Testis (tissue), 3 donors: ENCODE data around the gene DLG2. TPM values are rescaled to one million over a fixed set of nuclear protein-coding genes. Genes with fewer than 3 reads are reported as not detected.
"Not testable (repeated sequence)": the region's sequence is repeated elsewhere in the genome, so short reads cannot be mapped to it uniquely, and the experiment has no call there.

Source experiments
- DNase-seq: peaks from one replicate; pipeline ENCODE4 v3.0.0-alpha.2; 2019
- H3K27ac ChIP-seq, 2 donors: fragments of 200-600 bp; sonication (generic); one replicate each; pipeline ENCODE4 v1.5.1; 2019
- H3K27me3 ChIP-seq: fragments of 200-600 bp; sonication (generic); one replicate; pipeline ENCODE4 v1.5.1; 2019
- H3K36me3 ChIP-seq: fragments of 200-600 bp; sonication (generic); one replicate; pipeline ENCODE4 v1.5.1; 2017; ENCODE audit warnings: low read depth; ENCODE audit errors: missing control alignments
- H3K4me1 ChIP-seq: fragments of 200-600 bp; sonication (generic); one replicate; pipeline ENCODE4 v1.5.1; 2019
- H3K4me3 ChIP-seq, 2 donors: fragments of 200-600 bp; sonication (generic); one replicate each; pipeline ENCODE4 v1.5.1; 2017 to 2019
- H3K9me3 ChIP-seq: fragments of 200-600 bp; sonication (generic); one replicate; pipeline ENCODE4 v1.5.1; 2017
- POLR2A ChIP-seq: fragments of 450-650 bp; IDR thresholded peaks from one replicate; pipeline ENCODE4 v1.6.1; 2017; ENCODE audit warnings: antibody characterized with exemption, mild to moderate bottlenecking, moderate library complexity
- WGBS, 2 donors: methylation state at CpG; one replicate each; pipeline ENCODE4 v1.1.5; 2018; 5-methylcytosine and 5-hydroxymethylcytosine counted together
- intact Hi-C: fragments of 100-400 bp; cut with DNase I; formaldehyde crosslinking; loops from one replicate; pipeline ENCODE4 v1.15.1; 2023; ENCODE audit warnings: low total_unique reads
- polyA plus RNA-seq: library from polyadenylated mRNA; stranded (reverse); fragments of 350-450 nt; fragmentation: Illumina TruSeq; extraction: RNeasy Lipid Tissue Mini Kit (QIAGEN cat#74804); gene quantifications from one replicate; pipeline ENCODE4 v1.2.3, GENCODE V29; 2014; ENCODE audit warnings: low read depth, low replicate concordance; ENCODE audit not compliant: insufficient read depth
- total RNA-seq, 2 donors: library from RNA; depleted of rRNA; stranded (reverse); fragments of >200 nt; gene quantifications; one replicate each; pipeline ENCODE4 v1.2.3, GENCODE V29; 2016
- TF ChIP-seq, protein P1 (sequence below), 3 experiments: fragments of 450-650 bp in 2 of 3; fragments of 200-600 bp in 1 of 3; sonication (generic) in 1 of 3; IDR thresholded peaks; one replicate each; pipeline ENCODE4 v1.5.1; 2016 to 2019; ENCODE audit warnings: antibody characterized with exemption in 3 of 3, mild to moderate bottlenecking in 2 of 3, moderate library complexity in 1 of 3

DLG2 gene
- total and polyA plus RNA-seq, 3 donors from 2014 or later: 13.8 to 23.0 (median 14.1) TPM

DNA sequence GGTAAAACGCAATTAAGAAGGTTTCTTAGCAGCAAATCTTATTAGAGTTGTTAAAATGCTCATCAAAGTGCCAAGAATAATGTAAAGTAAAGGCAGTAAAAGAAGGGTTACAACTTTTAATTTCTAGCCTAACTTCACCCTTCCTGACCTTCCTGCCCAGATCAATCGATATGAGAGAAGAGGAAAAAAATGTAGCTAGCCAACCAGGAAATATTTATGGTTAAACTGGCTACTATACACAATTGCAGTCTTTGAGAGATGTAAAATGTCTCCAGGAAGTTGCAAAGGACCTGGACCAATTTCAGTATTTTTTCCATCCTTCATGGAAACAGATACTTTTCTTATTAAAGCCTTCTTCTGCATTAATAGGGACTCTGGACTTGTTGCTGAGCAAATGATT, 2199.2 kb downstream of the DLG2 start:
- H3K4me3 ChIP-seq: no peak overlapping the region
- no peak overlapping the region for H3K27ac ChIP-seq
- DNase-seq: no peak
- H3K36me3 ChIP-seq: no peaks in the 10 kb centered on the region
- no peaks in the 10 kb centered on the region for H3K4me1 ChIP-seq
- 56 to 64% methylated on average over 2 of the region's 2 CpGs for WGBS, 2 donors
- no peaks in the 10 kb centered on the region for H3K9me3 ChIP-seq
- intact Hi-C loops: no loop called here
- H3K27me3 ChIP-seq: no peaks in the 10 kb centered on the region
- TF ChIP-seq, protein P1, sequence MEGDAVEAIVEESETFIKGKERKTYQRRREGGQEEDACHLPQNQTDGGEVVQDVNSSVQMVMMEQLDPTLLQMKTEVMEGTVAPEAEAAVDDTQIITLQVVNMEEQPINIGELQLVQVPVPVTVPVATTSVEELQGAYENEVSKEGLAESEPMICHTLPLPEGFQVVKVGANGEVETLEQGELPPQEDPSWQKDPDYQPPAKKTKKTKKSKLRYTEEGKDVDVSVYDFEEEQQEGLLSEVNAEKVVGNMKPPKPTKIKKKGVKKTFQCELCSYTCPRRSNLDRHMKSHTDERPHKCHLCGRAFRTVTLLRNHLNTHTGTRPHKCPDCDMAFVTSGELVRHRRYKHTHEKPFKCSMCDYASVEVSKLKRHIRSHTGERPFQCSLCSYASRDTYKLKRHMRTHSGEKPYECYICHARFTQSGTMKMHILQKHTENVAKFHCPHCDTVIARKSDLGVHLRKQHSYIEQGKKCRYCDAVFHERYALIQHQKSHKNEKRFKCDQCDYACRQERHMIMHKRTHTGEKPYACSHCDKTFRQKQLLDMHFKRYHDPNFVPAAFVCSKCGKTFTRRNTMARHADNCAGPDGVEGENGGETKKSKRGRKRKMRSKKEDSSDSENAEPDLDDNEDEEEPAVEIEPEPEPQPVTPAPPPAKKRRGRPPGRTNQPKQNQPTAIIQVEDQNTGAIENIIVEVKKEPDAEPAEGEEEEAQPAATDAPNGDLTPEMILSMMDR (IDR thresholded peaks at IDR 0.05): no peak
- TF ChIP-seq POLR2A: no peak

DNA sequence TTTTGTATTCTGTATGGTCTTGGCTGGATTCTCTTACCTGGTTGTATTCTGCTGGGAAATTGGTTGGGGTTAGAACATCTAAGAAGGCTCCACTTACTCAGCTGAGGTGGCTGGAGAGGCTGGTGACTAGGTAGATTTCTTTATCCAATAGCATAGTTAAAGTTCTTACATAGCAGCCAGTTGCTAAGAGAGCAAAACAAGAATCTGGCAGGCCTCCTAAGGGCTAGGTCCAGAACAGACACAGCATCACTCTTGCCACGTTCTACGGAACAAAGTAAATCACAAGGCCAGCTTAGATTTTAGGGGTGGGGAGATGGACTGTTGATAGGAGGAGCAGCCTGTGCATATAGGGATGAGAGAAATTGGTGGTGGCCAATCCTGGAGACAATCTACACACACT, 2199.6 kb downstream of the DLG2 start:
- no peaks in the 10 kb centered on the region for H3K27me3 ChIP-seq
- no peaks in the 10 kb centered on the region for H3K9me3 ChIP-seq
- intact Hi-C loops: no loop called here
- no peak for TF ChIP-seq POLR2A
- TF ChIP-seq, protein P1 (IDR thresholded peaks at IDR 0.05): no peak
- no peaks in the 10 kb centered on the region for H3K36me3 ChIP-seq
- DNase-seq: no peak
- H3K4me3 ChIP-seq: no peak overlapping the region
- no peak overlapping the region for H3K27ac ChIP-seq
- WGBS, 2 donors: 58 to 61% methylated on average over 2 of the region's 2 CpGs
- no peaks in the 10 kb centered on the region for H3K4me1 ChIP-seq

DNA sequence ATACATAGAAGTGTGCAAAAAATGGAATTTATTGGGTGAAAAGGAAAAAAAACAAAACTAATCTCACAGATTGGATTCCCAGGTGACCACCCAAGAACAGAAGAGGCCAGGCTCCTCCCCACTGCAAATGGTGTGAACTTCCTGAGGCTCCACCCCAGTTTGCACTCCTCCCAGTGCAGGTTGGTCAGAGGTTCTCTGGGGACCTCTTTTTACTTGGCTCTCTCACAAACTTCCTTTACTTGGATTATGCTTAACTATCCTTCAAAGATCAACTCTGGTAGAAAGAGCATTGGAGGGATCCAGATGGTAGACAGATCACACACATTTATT, 2202.0 kb downstream of the DLG2 start:
- no peak for DNase-seq
- no peak overlapping the region for H3K27ac ChIP-seq
- H3K9me3 ChIP-seq: no peaks in the 10 kb centered on the region
- no peaks in the 10 kb centered on the region for H3K27me3 ChIP-seq
- intact Hi-C loops: no loop called here
- no peak overlapping the region for H3K4me3 ChIP-seq
- TF ChIP-seq POLR2A: no peak
- TF ChIP-seq, protein P1 (IDR thresholded peaks at IDR 0.05): no peak
- H3K36me3 ChIP-seq: no peaks in the 10 kb centered on the region
- H3K4me1 ChIP-seq: no peaks in the 10 kb centered on the region

DNA sequence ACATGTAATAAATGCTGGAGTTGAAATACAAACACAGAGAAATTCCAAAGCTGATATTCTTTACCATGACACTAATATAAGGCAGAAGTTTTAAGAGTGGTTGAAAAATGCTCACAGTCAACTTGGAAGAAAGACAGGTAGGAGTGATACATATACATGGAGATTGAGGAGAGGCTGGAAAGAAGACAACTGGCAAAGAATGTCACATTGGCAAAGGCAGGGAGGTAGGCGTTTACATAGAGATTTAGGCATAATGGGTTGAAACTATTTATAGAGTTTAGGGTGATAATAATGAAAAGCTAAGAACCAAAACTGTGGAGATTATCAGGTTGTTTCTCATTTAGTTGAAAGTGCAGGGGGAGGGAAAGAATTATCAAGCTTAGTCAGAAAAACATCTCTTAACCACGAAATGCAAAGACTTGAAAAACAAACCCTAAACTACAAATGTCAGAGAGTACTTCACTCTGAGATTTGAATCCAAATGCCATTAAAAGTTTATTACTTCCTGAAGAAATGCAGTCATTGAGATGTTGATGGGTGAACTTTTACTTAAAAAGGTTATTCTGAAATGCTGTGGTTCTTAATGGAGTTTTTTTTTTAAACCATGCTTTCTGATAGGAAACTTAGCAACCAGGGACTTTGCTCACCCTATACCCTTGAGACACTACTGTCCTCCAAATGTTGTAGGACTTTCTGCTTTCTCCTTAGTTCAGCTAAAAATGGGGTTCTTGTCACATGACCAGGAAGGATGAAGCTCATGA, 2202.6 kb downstream of the DLG2 start:
- Histone ChIP-seq H3K9me3 (no peaks in the 10 kb centered on the region), H3K4me1 (no peaks in the 10 kb centered on the region), H3K36me3 (no peaks in the 10 kb centered on the region), H3K4me3 (no peak overlapping the region), H3K27ac (no peak overlapping the region), H3K27me3 (no peaks in the 10 kb centered on the region)
- intact Hi-C loops: no loop called here
- 45 to 55% methylated on average over 2 of the region's 2 CpGs for WGBS, 2 donors
- DNase-seq: no peak
- TF ChIP-seq, protein P1 (IDR thresholded peaks at IDR 0.05): no peak
- TF ChIP-seq POLR2A: no peak

DNA sequence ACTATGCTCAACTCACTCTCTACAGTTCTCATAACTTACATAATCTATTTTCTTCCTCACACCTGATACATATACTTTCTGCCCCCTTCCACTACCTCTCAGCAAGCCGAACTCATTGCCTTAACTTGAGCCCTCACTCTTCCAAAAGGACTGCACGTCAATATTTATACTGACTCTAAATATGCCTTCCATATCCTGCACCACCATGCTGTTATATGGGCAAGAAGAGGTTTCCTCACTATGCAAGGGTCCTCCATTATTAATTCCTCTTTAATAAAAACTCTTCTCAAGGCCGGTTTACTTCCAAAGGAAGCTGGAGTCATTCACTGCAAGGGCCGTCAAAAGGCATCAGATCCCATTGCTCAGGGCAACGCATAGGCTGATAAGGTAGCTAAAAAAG, 2204.5 kb downstream of the DLG2 start:
- DNase-seq, H3K36me3 ChIP-seq, H3K27ac ChIP-seq, H3K27me3 ChIP-seq, H3K9me3 ChIP-seq, intact Hi-C loops, H3K4me1 ChIP-seq, H3K4me3 ChIP-seq: not testable (repeated sequence)
- 83 to 85% methylated on average over 5 of the region's 5 CpGs for WGBS, 2 donors
